GM18868 (cell line): ENCODE data around the gene CCDC85A.

Source experiments
- ATAC-seq: cut with Tn5 transposase; IDR thresholded peaks from one replicate; pipeline ENCODE4 v1.9.1; 2021; ENCODE audit warnings: mild to moderate bottlenecking, moderate library complexity; ENCODE audit not compliant: unreplicated experiment

CCDC85A gene

GRCh38 chr2:56192664-56193305 lies 9.0 kb downstream of the CCDC85A start:
- no peak for ATAC-seq

- ATAC-seq = no peak
Observed at GRCh38 chr2:56195563-56195962, 11.8 kb downstream of the CCDC85A start.

- ATAC-seq = no peak
Observed at GRCh38 chr2:56197816-56198215, 14.0 kb downstream of the CCDC85A start.

GRCh38 chr2:56198936-56199335 lies 15.1 kb downstream of the CCDC85A start:
- ATAC-seq = no peak

- ATAC-seq = no peak
Observed at GRCh38 chr2:56199492-56199891, 15.7 kb downstream of the CCDC85A start.

GRCh38 chr2:56202381-56203121 lies 18.8 kb downstream of the CCDC85A start:
- ATAC-seq = no peak

GRCh38 chr2:56204556-56204955 lies 20.8 kb downstream of the CCDC85A start:
- no peak for ATAC-seq

GRCh38 chr2:56206250-56206649 lies 22.5 kb downstream of the CCDC85A start:
- ATAC-seq = no peak

- no peak for ATAC-seq
Observed at GRCh38 chr2:56207760-56208159, 24.0 kb downstream of the CCDC85A start.

- no peak for ATAC-seq
Observed at GRCh38 chr2:56208380-56208779, 24.6 kb downstream of the CCDC85A start.

- no peak for ATAC-seq
Observed at GRCh38 chr2:56209701-56210100, 25.9 kb downstream of the CCDC85A start.

GRCh38 chr2:56210291-56210690 lies 26.5 kb downstream of the CCDC85A start:
- no peak for ATAC-seq

- ATAC-seq = no peak
Observed at GRCh38 chr2:56211048-56211447, 27.3 kb downstream of the CCDC85A start.

- no peak for ATAC-seq
Observed at GRCh38 chr2:56215911-56216310, 32.1 kb downstream of the CCDC85A start.

- ATAC-seq = no peak
Observed at GRCh38 chr2:56217106-56217505, 33.3 kb downstream of the CCDC85A start.

GRCh38 chr2:56222481-56222880 lies 38.7 kb downstream of the CCDC85A start:
- ATAC-seq = no peak

- ATAC-seq = no peak
Observed at GRCh38 chr2:56224316-56224715, 40.5 kb downstream of the CCDC85A start.

GRCh38 chr2:56227811-56228210 lies 44.0 kb downstream of the CCDC85A start:
- no peak for ATAC-seq

- no peak for ATAC-seq
Observed at GRCh38 chr2:56229397-56230060, 45.7 kb downstream of the CCDC85A start.

GRCh38 chr2:56230156-56230555 lies 46.4 kb downstream of the CCDC85A start:
- no peak for ATAC-seq

- ATAC-seq = no peak
Observed at GRCh38 chr2:56231361-56231760, 47.6 kb downstream of the CCDC85A start.

GRCh38 chr2:56232912-56233311 lies 49.1 kb downstream of the CCDC85A start:
- ATAC-seq = no peak
